Ishikawa (cell line): ENCODE data around the gene MAG.

Source experiments
- CREB1 ChIP-seq: IDR thresholded peaks from 2 replicates; pipeline ENCODE4 v1.6.1; 2012; ENCODE audit warnings: low read depth
- EP300 ChIP-seq: IDR thresholded peaks from 2 replicates; pipeline ENCODE4 v1.6.1; 2012; ENCODE audit warnings: borderline replicate concordance
- FOXM1 ChIP-seq: IDR thresholded peaks from 2 replicates; pipeline ENCODE4 v1.6.1; 2012; ENCODE audit warnings: low read depth, borderline replicate concordance
- MAX ChIP-seq: IDR thresholded peaks from 2 replicates; pipeline ENCODE4 v1.6.1; 2012
- NFIC ChIP-seq: IDR thresholded peaks from 2 replicates; pipeline ENCODE4 v1.6.1; 2012
- RAD21 ChIP-seq: IDR thresholded peaks from 2 replicates; pipeline ENCODE4 v1.6.1; 2012; ENCODE audit warnings: low read depth
- REST ChIP-seq: IDR thresholded peaks from 2 replicates; pipeline ENCODE4 v1.6.1; 2012; ENCODE audit warnings: low read depth, mild to moderate bottlenecking
- TAF1 ChIP-seq: IDR thresholded peaks from 2 replicates; pipeline ENCODE4 v1.6.1; 2012; ENCODE audit warnings: low read depth, mild to moderate bottlenecking
- TCF12 ChIP-seq: IDR thresholded peaks from 2 replicates; pipeline ENCODE4 v1.6.1; 2012; ENCODE audit warnings: low read depth
- YY1 ChIP-seq: IDR thresholded peaks from 2 replicates; pipeline ENCODE4 v1.6.1; 2012; ENCODE audit warnings: low read depth

GRCh38 chr19:35347930-35348298 is 56.0 kb downstream of the MAG start:
- TF ChIP-seq FOXM1: no peak
- TF ChIP-seq CREB1: no peak
- no peak for TF ChIP-seq YY1
- no peak for TF ChIP-seq REST
- TF ChIP-seq MAX: no peak
- TF ChIP-seq TAF1: no peak
- no peak for TF ChIP-seq NFIC
- no peak for TF ChIP-seq RAD21
- no peak for TF ChIP-seq TCF12
- TF ChIP-seq EP300: no peak
